ENCODE measurements around the gene WSB2.
"Not testable (repeated sequence)": the region's sequence is repeated elsewhere in the genome, so short reads cannot be mapped to it uniquely, and the experiment has no call there.

WSB2 gene

GRCh38 chr12:118034429-118035189 is 26.4 kb downstream of the WSB2 start:
- peak; percentile 12 for DNase-seq

DNA sequence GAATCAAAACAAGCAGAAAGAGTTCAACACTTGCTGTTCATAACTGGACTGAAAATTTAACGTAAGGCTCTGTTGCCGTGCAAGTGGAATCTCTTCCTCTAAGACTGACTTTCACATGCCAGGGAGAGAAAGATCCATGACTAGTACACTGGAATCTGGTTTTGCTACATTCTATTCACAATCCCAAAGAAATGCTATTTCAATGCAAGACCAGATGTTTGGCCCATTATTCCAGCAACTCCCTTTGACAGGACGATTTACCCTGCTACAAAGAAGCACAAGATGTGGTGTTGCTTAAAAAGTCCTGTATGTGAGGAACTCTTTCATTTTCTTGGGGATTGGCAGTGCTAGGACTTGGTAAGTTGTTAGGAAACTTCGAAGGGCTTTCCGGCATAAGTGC is 27.1 kb downstream of the WSB2 start:
- no peak for DNase-seq

GRCh38 chr12:118033323-118033722 is 27.7 kb downstream of the WSB2 start:
- no peak for DNase-seq

DNA sequence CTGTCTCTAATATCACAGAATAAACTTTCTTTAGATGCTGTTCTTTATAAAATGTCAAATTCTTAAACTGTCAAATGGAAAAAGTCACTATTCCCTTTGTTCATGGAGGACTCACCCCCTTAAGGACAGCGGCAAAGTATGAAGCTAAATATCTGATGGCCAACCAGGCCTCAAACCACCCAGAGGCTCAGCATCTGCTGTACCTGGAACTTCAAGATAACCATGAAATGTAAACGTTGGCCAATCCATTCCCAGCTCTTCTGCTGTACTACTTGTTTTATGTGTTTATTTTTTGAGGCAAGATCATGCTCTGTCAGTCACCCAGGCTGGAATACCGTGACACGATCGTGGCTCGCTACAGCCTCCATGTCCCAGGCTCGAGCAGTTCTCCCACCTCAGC is 28.8 kb downstream of the WSB2 start:
- no peak for DNase-seq

- no peak for DNase-seq
These were observed 31.8 kb downstream of the WSB2 start for GRCh38 chr12:118029166-118029565.

GRCh38 chr12:118025168-118025567 is 35.8 kb downstream of the WSB2 start:
- DNase-seq = no peak

GRCh38 chr12:118023301-118023860 is 37.6 kb downstream of the WSB2 start:
- DNase-seq = no peak

- DNase-seq = no peak
These were observed 38.3 kb downstream of the WSB2 start for GRCh38 chr12:118022728-118023109.

DNA sequence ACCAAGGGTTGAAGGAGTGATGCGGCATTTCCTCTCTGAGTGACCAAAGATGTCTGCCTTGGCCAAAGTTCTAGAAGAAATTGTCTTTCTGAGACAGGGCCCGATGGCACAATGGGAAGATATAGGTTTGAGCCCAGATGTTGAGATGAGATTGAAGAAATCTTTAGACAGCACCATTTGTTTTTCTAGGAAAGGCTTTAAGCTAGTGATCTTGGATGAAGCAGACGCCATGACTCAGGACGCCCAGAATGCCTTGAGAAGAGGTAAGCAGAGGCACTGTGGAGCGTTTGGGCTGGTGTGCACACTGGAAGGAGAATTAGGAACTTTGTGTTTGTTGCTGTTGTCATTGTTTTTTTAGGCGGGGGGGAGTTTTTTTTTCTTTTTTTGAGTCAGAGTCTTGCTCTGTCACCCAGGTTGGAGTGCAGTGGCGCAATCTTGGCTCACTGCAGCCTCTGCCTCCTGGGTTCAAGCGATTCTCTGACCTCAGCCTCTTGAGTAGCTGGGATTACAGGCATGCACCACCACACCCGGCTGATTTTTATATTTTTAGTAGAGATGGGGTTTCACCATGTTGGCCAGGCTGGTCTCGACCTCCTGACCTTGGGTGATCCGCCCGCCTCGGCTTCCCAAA is 38.8 kb downstream of the WSB2 start:
- DNase-seq = not testable (repeated sequence)

DNA sequence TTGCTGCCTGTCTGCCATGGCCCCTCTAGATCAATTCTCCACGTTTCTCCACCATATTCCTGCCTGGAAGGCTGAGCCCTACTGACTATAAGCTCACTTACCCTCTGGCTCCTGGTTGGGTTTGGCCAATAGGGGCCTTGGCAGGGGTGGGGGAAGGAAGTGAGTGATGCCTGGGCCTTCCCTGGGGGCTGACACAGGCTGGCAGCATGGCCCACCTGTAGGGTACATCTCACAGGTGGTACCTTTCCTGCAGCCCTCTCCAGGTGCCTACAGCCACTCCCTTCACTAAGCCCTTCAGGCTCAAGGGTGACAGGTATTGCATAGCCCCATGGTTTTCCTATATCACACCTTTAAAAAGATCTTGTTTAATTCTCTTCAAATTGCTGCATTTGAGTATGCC is 40.9 kb downstream of the WSB2 start:
- DNase-seq = no peak

DNA sequence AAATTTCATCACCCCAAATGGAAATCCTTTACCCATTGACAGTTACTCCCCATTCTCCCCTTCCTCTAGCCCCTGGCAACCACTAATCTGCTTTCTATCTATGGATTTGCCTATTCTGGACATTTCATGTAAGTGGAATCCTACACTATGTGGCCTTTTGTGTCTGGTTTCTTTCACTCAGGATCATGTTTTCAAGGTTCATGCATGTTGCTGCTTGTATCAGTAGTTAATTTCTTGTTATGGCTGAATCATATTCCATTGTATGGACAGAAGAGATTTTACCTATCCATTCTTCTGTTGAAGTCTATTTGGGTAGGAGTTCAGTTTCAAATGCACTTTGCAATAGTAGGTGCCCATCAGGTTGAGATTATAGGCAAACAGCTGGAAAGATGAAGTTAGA is 43.1 kb downstream of the WSB2 start:
- DNase-seq = no peak

- peak; percentile 79 for DNase-seq
These were observed 44.3 kb downstream of the WSB2 start, which contains the start of gene RFC5 for GRCh38 chr12:118016424-118017264. TSS of gene RFC5 (plus strand) at chr12:118016703. CDS start at chr12:118016828, 125 bp downstream.

DNA sequence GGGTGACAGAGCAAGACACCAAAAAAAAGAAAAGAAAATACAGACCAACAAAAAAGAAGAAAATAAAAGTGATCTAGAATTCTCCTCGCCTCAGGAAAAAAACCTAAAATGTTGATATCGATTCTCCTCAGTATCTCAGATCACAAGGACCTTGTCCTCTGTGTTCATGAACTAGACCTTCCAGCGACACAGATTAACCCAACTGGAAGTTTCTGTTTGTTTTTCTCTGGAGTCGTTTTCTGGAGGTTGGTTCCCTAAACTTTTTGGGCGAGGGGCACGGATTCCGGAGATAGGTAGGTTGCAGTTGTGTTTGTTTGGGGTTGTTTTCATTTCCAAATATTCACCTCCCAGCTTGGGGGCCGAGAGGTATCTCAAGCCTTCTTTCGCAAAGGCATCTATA is 45.0 kb downstream of the WSB2 start:
- DNase-seq = no peak

DNA sequence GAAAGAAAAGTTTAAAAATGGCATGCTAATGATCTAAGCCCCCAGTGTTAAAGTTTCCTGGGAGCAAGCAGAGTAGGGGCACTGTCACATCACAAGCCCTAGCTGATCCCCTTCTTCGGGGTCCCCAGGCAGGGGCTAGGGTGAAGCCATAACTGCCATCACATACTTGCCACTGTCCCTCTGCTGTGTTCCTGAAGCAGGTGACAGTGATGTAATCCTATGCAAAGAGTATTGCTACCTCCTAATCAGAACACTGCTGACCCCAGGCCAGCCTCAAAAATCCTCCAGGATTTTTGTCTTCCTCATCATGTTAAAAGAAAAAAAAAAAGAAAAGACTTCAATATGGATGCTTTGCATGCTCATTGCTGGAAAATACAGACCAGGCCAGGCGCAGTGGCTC is 45.7 kb downstream of the WSB2 start:
- no peak for DNase-seq

GRCh38 chr12:118013283-118013682 is 47.7 kb downstream of the WSB2 start:
- no peak for DNase-seq

DNA sequence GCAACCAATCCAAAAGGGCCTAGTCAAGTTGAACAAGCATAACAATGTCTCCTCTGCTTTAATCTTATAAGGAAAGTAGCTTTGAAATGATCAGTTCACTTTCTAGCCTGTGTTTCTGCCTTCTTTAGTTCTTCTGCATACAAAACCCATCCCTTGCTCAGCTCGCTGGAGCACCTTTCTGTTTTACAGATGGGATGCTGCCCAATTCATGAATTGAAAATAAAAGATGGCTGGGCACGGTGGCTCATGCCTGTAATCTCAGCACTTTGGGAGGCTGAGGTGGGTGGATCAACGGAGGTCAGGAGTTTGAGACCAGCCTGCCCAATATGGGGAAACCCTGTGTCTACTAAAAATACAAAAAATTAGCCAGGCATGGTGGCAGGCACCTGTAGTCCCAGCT is 49.0 kb downstream of the WSB2 start:
- no peak for DNase-seq

GRCh38 chr12:118011377-118011776 is 49.6 kb downstream of the WSB2 start:
- DNase-seq = no peak

DNA sequence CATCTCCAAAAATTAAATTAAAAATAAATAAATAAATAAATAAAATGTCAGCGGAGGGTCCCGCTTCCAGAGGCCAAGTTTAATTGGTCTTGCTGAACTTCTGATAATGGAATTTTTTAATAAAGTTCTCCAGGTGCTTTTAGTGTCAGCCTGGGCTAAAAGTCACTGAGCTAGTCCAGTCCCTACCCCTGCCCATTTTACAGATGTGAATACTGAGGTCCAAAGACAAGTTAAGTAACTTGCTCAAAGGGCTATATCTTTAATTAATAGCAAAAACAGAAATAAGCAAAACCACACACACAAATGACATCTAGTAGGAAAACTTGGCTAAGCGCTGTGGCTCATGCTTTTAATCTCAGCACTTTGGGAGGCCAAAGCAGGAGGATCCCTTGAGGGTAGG is 50.1 kb downstream of the WSB2 start:
- DNase-seq = no peak

DNA sequence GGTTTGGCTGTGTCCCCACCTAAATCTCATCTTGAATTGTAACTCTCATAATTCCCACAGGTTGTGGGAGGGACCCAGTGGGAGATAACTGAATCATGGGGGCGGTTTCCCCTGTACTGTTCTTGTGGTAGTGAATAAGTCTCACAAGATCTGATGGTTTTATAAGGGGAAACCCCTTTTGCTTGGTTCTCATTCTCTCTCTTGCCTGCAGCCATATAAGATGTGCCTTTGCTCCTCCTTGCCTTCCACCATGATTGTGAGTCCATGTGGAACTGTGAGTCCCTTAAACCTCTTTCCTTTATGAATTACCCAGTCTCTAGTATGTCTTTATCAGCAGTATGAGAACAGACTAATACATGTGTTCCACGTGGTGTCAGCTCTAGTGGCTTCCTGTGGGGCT is 61.2 kb downstream of the WSB2 start:
- DNase-seq = not testable (repeated sequence)

DNA sequence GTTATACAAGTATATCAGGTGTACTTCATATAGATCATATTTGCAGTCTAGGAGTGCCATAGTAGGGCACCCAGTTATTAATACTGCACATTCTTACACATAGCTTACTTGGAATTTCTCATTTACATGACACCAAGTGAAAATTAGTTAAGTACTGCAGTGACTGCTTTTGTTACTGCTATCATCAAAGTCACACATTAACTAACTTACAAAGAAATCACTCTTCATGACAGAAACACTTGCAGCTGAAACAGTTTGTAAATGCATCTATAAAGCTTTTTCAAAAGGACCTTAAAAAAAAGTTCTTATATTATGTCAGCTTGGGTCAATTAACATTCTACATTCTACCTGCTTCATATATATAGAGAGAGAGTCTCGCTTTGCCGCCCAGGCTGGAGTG is 62.3 kb downstream of the WSB2 start:
- DNase-seq = no peak

GRCh38 chr12:117994551-117995438 is 66.2 kb downstream of the WSB2 start:
- DNase-seq = no peak

GRCh38 chr12:117986705-117987469 is 74.1 kb downstream of the WSB2 start:
- DNase-seq = no peak
